ENCODE measurements around the gene CD209. TPM values are rescaled to one million over a fixed set of nuclear protein-coding genes. Genes with fewer than 3 reads are reported as not detected.

The CD209 gene
- total and polyA plus RNA-seq, 2 donors (not counting 1 experiment from before 2014, with no cell fraction given), result not detected

DNA sequence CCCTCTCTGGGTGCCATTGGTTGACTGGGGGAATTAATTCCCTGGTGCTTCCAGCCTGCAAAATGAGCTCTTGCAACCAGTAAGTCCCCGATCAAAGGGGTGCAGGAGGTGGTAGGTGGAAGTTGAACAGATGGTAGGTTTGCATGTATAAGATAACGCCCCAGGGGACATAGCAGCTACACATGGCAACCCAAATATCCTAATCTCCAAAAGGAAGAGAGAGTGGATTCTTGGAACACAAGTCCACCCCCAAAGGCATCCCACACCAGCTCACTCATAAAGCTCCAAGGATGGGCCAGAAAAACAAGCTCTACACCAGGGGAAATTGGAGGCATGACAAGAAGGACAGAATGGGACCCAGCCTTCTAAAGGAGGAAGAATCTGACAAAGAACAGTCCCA, 4.8 kb downstream of the CD209 start:
- no peaks in the 10 kb centered on the region for H3K36me3 ChIP-seq (ENCODE audit: control insufficient read depth, insufficient read depth, low read length)
- H3K79me2 ChIP-seq (ENCODE audit: control insufficient read depth, insufficient read depth, low read length), result no peaks in the 10 kb centered on the region
- no peak overlapping the region for H3K27ac ChIP-seq (ENCODE audit: insufficient read depth, low read length)
- no peak overlapping the region for H3K4me2 ChIP-seq (ENCODE audit: extremely low read depth, insufficient read depth, low read length)
- no peak overlapping the region for H3K9ac ChIP-seq (ENCODE audit: insufficient read depth, low read length)
- H3K27me3 ChIP-seq (ENCODE audit: control insufficient read depth, insufficient read depth, low read length), result no peaks in the 10 kb centered on the region
- H3K4me1 ChIP-seq (ENCODE audit: control insufficient read depth, extremely low read depth, insufficient read depth, low read length), result no peaks in the 10 kb centered on the region
- no peaks in the 10 kb centered on the region for H4K20me1 ChIP-seq (ENCODE audit: control insufficient read depth, extremely low read depth, insufficient read depth, low read length)
- H3K4me3 ChIP-seq (replicated peaks in 1 of 4; ENCODE audit: control extremely low read depth in 1 of 4, insufficient read depth in 1 of 4, low read depth in 3 of 4, low read length in 4 of 4), result no peak overlapping the region
- no peak for DNase-seq (ENCODE audit: low read depth in 2 of 2)
- TF ChIP-seq, protein P1, sequence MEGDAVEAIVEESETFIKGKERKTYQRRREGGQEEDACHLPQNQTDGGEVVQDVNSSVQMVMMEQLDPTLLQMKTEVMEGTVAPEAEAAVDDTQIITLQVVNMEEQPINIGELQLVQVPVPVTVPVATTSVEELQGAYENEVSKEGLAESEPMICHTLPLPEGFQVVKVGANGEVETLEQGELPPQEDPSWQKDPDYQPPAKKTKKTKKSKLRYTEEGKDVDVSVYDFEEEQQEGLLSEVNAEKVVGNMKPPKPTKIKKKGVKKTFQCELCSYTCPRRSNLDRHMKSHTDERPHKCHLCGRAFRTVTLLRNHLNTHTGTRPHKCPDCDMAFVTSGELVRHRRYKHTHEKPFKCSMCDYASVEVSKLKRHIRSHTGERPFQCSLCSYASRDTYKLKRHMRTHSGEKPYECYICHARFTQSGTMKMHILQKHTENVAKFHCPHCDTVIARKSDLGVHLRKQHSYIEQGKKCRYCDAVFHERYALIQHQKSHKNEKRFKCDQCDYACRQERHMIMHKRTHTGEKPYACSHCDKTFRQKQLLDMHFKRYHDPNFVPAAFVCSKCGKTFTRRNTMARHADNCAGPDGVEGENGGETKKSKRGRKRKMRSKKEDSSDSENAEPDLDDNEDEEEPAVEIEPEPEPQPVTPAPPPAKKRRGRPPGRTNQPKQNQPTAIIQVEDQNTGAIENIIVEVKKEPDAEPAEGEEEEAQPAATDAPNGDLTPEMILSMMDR (conservative IDR thresholded peaks at IDR 0.05 in 1 of 2, IDR thresholded peaks at IDR 0.05 in 1 of 2; ENCODE audit: low read depth in 1 of 2, low read length in 2 of 2), result no peak
- TF ChIP-seq EZH2 (IDR thresholded peaks at IDR 0.05; ENCODE audit: low read length, missing control alignments), result no peak
- no peak overlapping the region for H2AFZ ChIP-seq (ENCODE audit: low read length)
- no peaks in the 10 kb centered on the region for H3K9me3 ChIP-seq (ENCODE audit: control insufficient read depth, insufficient read depth, low read depth, low read length)

DNA sequence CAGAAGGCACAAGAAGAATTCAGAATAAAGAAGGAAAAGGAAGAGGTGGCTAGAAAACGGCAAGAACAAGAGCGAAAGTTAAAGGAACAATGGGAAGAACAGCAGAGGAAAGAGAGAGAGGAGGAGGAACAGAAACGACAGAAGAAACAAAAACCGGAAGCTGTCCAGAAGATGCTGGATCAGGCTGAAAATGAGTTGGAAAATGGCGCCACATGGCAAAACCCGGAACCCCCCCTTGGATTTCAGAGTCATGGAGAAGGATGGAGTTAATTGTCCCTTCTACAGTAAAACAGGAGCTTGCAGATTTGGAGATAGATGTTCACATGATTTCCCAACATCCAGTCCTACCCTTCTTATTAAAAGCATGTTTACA, 6.7 kb downstream of the CD209 start:
- Histone ChIP-seq H3K27ac (ENCODE audit: insufficient read depth, low read length) (no peak overlapping the region), H3K27me3 (ENCODE audit: control insufficient read depth, insufficient read depth, low read length) (no peaks in the 10 kb centered on the region), H3K4me1 (ENCODE audit: control insufficient read depth, extremely low read depth, insufficient read depth, low read length) (no peaks in the 10 kb centered on the region), H3K9me3 (ENCODE audit: control insufficient read depth, insufficient read depth, low read depth, low read length) (no peaks in the 10 kb centered on the region), H3K36me3 (ENCODE audit: control insufficient read depth, insufficient read depth, low read length) (no peaks in the 10 kb centered on the region), H2AFZ (ENCODE audit: low read length) (no peak overlapping the region), H4K20me1 (ENCODE audit: control insufficient read depth, extremely low read depth, insufficient read depth, low read length) (no peaks in the 10 kb centered on the region), H3K4me2 (ENCODE audit: extremely low read depth, insufficient read depth, low read length) (no peak overlapping the region), H3K79me2 (ENCODE audit: control insufficient read depth, insufficient read depth, low read length) (no peaks in the 10 kb centered on the region), H3K4me3 (replicated peaks in 1 of 4; ENCODE audit: control extremely low read depth in 1 of 4, insufficient read depth in 1 of 4, low read depth in 3 of 4, low read length in 4 of 4) (no peak overlapping the region), H3K9ac (ENCODE audit: insufficient read depth, low read length) (no peak overlapping the region)
- no peak for DNase-seq (ENCODE audit: low read depth in 2 of 2)
- TF ChIP-seq EZH2 (IDR thresholded peaks at IDR 0.05; ENCODE audit: low read length, missing control alignments), result no peak
- TF ChIP-seq, protein P1 (conservative IDR thresholded peaks at IDR 0.05 in 1 of 2, IDR thresholded peaks at IDR 0.05 in 1 of 2; ENCODE audit: low read depth in 1 of 2, low read length in 2 of 2), result no peak

DNA sequence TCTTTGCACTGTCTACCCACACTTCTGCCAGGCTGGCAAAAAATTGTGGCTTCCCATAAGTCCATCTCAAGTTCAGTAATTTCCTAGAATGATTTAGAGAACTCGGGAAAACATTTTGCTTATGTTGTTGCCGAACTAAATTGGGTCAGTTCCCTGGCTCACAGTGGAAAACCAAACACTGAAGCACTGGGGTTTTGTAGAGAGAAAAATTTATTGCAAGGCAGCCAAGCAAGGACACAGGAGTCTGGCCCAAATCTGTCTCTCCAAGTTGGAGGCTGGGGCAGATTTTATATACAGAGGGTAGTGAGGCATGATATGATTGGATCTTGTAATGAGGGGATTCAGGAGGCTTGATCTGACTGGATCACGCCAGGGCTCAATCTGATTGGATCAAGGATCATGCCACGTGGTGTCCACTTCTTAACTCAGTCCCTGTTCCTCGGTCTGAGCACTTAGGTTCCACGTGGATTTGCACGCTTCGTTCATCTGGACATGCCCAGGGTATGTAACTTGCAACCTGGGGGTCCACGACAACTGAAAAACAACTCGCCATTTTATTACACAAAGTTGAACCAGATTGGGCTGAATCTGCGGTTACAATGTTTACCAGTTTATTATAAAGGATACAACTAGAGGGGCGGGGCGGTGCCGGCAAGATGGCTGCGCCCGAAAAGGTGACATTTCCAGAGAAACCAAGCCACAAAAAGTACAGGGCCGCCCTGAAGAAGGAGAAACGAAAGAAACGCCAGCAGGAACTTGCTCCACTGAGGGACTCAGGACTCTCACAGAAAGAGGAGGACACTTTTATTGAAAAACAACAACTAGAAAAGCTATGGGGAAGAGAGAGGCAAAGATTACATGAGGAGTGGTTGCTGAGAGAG, 7.3 kb downstream of the CD209 start:
- Histone ChIP-seq H3K27ac (ENCODE audit: insufficient read depth, low read length) (no peak overlapping the region), H3K4me2 (ENCODE audit: extremely low read depth, insufficient read depth, low read length) (no peak overlapping the region), H3K4me3 (replicated peaks in 1 of 4; ENCODE audit: control extremely low read depth in 1 of 4, insufficient read depth in 1 of 4, low read depth in 3 of 4, low read length in 4 of 4) (no peak overlapping the region), H4K20me1 (ENCODE audit: control insufficient read depth, extremely low read depth, insufficient read depth, low read length) (no peaks in the 10 kb centered on the region), H3K9ac (ENCODE audit: insufficient read depth, low read length) (no peak overlapping the region), H3K79me2 (ENCODE audit: control insufficient read depth, insufficient read depth, low read length) (no peaks in the 10 kb centered on the region), H3K4me1 (ENCODE audit: control insufficient read depth, extremely low read depth, insufficient read depth, low read length) (no peaks in the 10 kb centered on the region), H3K9me3 (ENCODE audit: control insufficient read depth, insufficient read depth, low read depth, low read length) (no peaks in the 10 kb centered on the region), H2AFZ (ENCODE audit: low read length) (no peak overlapping the region), H3K36me3 (ENCODE audit: control insufficient read depth, insufficient read depth, low read length) (no peaks in the 10 kb centered on the region), H3K27me3 (ENCODE audit: control insufficient read depth, insufficient read depth, low read length) (no peaks in the 10 kb centered on the region)
- TF ChIP-seq, protein P1 (conservative IDR thresholded peaks at IDR 0.05 in 1 of 2, IDR thresholded peaks at IDR 0.05 in 1 of 2; ENCODE audit: low read depth in 1 of 2, low read length in 2 of 2), result no peak
- no peak for TF ChIP-seq EZH2 (IDR thresholded peaks at IDR 0.05; ENCODE audit: low read length, missing control alignments)
- DNase-seq (ENCODE audit: low read depth in 2 of 2), result no peak

Measured in fibroblast of lung (primary cell).